WTC11 (cell line): Measurements from ENCODE around the gene OPCML. TPM values are rescaled to one million over a fixed set of nuclear protein-coding genes. Genes with fewer than 3 reads are reported as not detected.

ENCODE experiments used
- ATAC-seq: fragments of 200-7000 bp; cut with Tn5 transposase; 2 replicates; pipeline ENCODE4 v1.10.0; 2021; ENCODE audit warnings: mild to moderate bottlenecking, moderate library complexity
- CTCF ChIA-PET: fragments of 300-600 bp; sonication (Branson Sonifier 250); formaldehyde crosslinking; loops from one replicate; lab custom pipeline; 2021; ENCODE audit warnings: antibody characterized with exemption; lab: Charles Lee
- POLR2A ChIA-PET: fragments of 350-600 bp; sonication (Branson Sonifier 250); formaldehyde crosslinking; loops from one replicate; lab custom pipeline; 2021; ENCODE audit warnings: antibody characterized with exemption; lab: Charles Lee
- DNase-seq: peaks from one replicate; pipeline ENCODE4 v3.0.0; 2021; ENCODE audit warnings: low spot score
- H3K27ac Mint-ChIP-seq: 2 replicates; pipeline ENCODE4 v1.8.0; 2021; ENCODE audit warnings: mixed read lengths
- H3K27me3 Mint-ChIP-seq: 2 replicates; pipeline ENCODE4 v1.8.0; 2021; ENCODE audit warnings: low read depth, mild to moderate bottlenecking, moderate library complexity, mixed read lengths
- H3K36me3 Mint-ChIP-seq: 2 replicates; pipeline ENCODE4 v1.8.0; 2021; ENCODE audit warnings: mixed read lengths
- H3K4me1 Mint-ChIP-seq: 2 replicates; pipeline ENCODE4 v1.8.0; 2022; ENCODE audit warnings: mixed read lengths
- H3K4me3 Mint-ChIP-seq: 2 replicates; pipeline ENCODE4 v1.8.0; 2021; ENCODE audit warnings: mild to moderate bottlenecking, moderate library complexity, mixed read lengths
- H3K9me3 Mint-ChIP-seq: 2 replicates; pipeline ENCODE4 v1.8.0; 2021; ENCODE audit warnings: mixed read lengths
- ATF1 ChIP-seq: sonication (generic); formaldehyde crosslinking; IDR thresholded peaks from 2 replicates; pipeline ENCODE4 v1.8.1; 2023; ENCODE audit warnings: mild to moderate bottlenecking, moderate library complexity, missing genetic modification reagents
- CBFB ChIP-seq: sonication (generic); formaldehyde crosslinking; IDR thresholded peaks from 2 replicates; pipeline ENCODE4 v1.8.1; 2022; ENCODE audit warnings: mild to moderate bottlenecking, low read depth, missing genetic modification reagents
- EMX1 ChIP-seq: fragments of 250-450 bp; sonication (Bioruptor Pico); IDR thresholded peaks from 2 replicates; pipeline ENCODE4 v1.8.0; 2021; ENCODE audit warnings: mild to moderate bottlenecking
- GABPB1 ChIP-seq: sonication (generic); formaldehyde crosslinking; IDR thresholded peaks from 2 replicates; pipeline ENCODE4 v1.8.1; 2023; ENCODE audit warnings: mild to moderate bottlenecking, missing genetic modification reagents
- GRHL2 ChIP-seq: fragments of 250-450 bp; sonication (Bioruptor Pico); IDR thresholded peaks from 2 replicates; pipeline ENCODE4 v1.8.0; 2022; ENCODE audit warnings: mild to moderate bottlenecking, moderate library complexity; ENCODE audit not compliant: insufficient replicate concordance, severe bottlenecking
- JAZF1 ChIP-seq: fragments of 250-450 bp; sonication (Bioruptor Pico); IDR thresholded peaks from 2 replicates; pipeline ENCODE4 v1.9.0; 2021; ENCODE audit warnings: moderate library complexity, mild to moderate bottlenecking, inconsistent platforms
- KAT7 ChIP-seq: sonication (generic); formaldehyde crosslinking; IDR thresholded peaks from 2 replicates; pipeline ENCODE4 v1.8.1; 2023; ENCODE audit warnings: missing genetic modification reagents, mild to moderate bottlenecking, borderline replicate concordance
- NFYB ChIP-seq: sonication (generic); formaldehyde crosslinking; conservative IDR thresholded peaks from 2 replicates; pipeline ENCODE4 v1.8.0; 2022; ENCODE audit warnings: low read depth, missing genetic modification reagents
- PRRX2 ChIP-seq: fragments of 250-450 bp; sonication (Bioruptor Pico); IDR thresholded peaks from 2 replicates; pipeline ENCODE4 v1.8.0; 2021; ENCODE audit warnings: mild to moderate bottlenecking
- ZNF317 ChIP-seq: sonication (generic); formaldehyde crosslinking; IDR thresholded peaks from 2 replicates; pipeline ENCODE4 v1.8.1; 2023; ENCODE audit warnings: low read depth, mild to moderate bottlenecking, moderate library complexity, missing genetic modification reagents, borderline replicate concordance
- ZNF671 ChIP-seq: fragments of 250-450 bp; sonication (Bioruptor Pico); IDR thresholded peaks from 2 replicates; pipeline ENCODE4 v1.8.0; 2021; ENCODE audit warnings: mild to moderate bottlenecking
- total RNA-seq: library from RNA; stranded (reverse); gene quantifications from 3 replicates; pipeline ENCODE4 v1.2.3, GENCODE V29; 2021
- TF ChIP-seq, protein P1 (sequence below): sonication (generic); formaldehyde crosslinking; IDR thresholded peaks from 2 replicates; pipeline ENCODE4 v1.8.1; 2023; ENCODE audit warnings: mild to moderate bottlenecking, missing genetic modification reagents, borderline replicate concordance
- TF ChIP-seq, protein P2 (sequence below): sonication (generic); formaldehyde crosslinking; conservative IDR thresholded peaks from 2 replicates; pipeline ENCODE4 v1.8.1; 2023; ENCODE audit warnings: mild to moderate bottlenecking, low read depth, missing genetic modification reagents, moderate library complexity
- TF ChIP-seq, protein P3 (sequence below): fragments of 200-600 bp; IDR thresholded peaks from 2 replicates; pipeline ENCODE4 v1.8.0; 2022; ENCODE audit warnings: antibody characterized with exemption
- TF ChIP-seq, protein P4 (sequence below): sonication (generic); formaldehyde crosslinking; IDR thresholded peaks from 2 replicates; pipeline ENCODE4 v1.8.0; 2022; ENCODE audit warnings: mild to moderate bottlenecking, missing genetic modification reagents
- TF ChIP-seq, protein P5 (sequence below): sonication (generic); formaldehyde crosslinking; IDR thresholded peaks from 2 replicates; pipeline ENCODE4 v1.8.1; 2023; ENCODE audit warnings: mild to moderate bottlenecking, missing genetic modification reagents, moderate library complexity
- TF ChIP-seq, protein P6 (sequence below): fragments of 250-450 bp; sonication (Bioruptor Pico); IDR thresholded peaks from 2 replicates; pipeline ENCODE4 v1.8.0; 2021; ENCODE audit warnings: mild to moderate bottlenecking
- TF ChIP-seq, protein P7 (sequence below): fragments of 250-450 bp; sonication (Bioruptor Pico); IDR thresholded peaks from 2 replicates; pipeline ENCODE4 v2.1.2; 2022; ENCODE audit warnings: mild to moderate bottlenecking, moderate library complexity
- TF ChIP-seq, protein P8 (sequence below): sonication (generic); formaldehyde crosslinking; conservative IDR thresholded peaks from 2 replicates; pipeline ENCODE4 v1.8.1; 2022; ENCODE audit warnings: mild to moderate bottlenecking, missing genetic modification reagents

The OPCML gene
- total RNA-seq, 1 experiment from 2014 or later = 1.5 TPM

DNA sequence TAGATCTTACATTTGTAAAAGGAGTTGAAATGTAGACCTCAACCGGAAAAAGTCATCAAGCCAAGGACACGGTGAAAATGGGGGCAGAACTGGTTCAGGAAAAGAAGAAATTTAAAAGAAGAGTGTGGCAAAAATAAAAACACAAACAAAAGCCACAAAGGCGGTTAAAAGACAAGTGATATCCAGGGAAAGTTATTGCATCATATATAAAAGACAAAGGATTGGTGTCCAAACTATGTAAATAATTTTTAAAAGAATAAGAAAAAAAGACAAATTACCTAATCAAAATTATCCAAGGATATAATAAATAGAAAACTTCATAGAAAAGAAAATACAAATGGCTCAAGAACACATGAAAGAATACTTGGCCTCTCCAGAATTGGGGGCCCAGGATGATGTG lies 45.1 kb upstream of the OPCML start:
- CTCF ChIA-PET = interaction anchor here (1.6 to 2.1 kb wide), 4 partner anchors 22 to 257 kb away, joined by 6 to 33 read pairs (median 14); no protein-coding TSS in a partner anchor

DNA sequence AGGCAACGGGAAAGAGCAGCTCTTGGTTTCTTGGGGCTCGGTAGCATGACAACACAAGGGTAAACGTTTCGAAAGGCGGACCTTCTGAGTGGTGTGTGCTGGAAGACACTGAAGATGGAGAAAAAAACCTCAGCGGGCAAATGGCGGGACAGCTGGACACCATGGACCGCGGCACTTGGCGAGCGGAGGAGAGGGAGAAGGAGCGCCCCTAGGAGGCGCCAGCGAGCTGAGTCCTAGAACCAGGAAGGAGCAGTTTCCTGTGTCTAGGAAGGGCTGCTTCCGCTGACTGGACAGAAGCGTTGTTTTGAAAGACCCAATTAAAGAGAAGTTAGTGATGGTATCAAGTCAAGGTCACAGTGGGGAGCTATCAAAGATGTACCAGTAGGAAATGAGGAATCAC lies 44.0 kb upstream of the OPCML start:
- H3K27me3 Mint-ChIP-seq = no peaks in the 10 kb centered on the region; the same call in 1 of the 2 replicates
- ATAC-seq = peak; percentile 69
- CTCF ChIA-PET = interaction anchor here (0.6 to 2.4 kb wide), 57 partner anchors 8 to 630 kb away, joined by 3 to 33 read pairs (median 4); no protein-coding TSS in a partner anchor
- DNase-seq = peak; percentile 86
- peaks cover 31% of the 10 kb centered on the region for H3K4me1 Mint-ChIP-seq
- H3K36me3 Mint-ChIP-seq = no peaks in the 10 kb centered on the region
- H3K4me3 Mint-ChIP-seq = no peak overlapping the region
- TF ChIP-seq PRRX2 (no peak), ZNF317 (CRISPR knock-in tag) (no peak), ATF1 (CRISPR knock-in tag) (no peak), NFYB (CRISPR knock-in tag) (no peak)
- TF ChIP-seq, protein P1, sequence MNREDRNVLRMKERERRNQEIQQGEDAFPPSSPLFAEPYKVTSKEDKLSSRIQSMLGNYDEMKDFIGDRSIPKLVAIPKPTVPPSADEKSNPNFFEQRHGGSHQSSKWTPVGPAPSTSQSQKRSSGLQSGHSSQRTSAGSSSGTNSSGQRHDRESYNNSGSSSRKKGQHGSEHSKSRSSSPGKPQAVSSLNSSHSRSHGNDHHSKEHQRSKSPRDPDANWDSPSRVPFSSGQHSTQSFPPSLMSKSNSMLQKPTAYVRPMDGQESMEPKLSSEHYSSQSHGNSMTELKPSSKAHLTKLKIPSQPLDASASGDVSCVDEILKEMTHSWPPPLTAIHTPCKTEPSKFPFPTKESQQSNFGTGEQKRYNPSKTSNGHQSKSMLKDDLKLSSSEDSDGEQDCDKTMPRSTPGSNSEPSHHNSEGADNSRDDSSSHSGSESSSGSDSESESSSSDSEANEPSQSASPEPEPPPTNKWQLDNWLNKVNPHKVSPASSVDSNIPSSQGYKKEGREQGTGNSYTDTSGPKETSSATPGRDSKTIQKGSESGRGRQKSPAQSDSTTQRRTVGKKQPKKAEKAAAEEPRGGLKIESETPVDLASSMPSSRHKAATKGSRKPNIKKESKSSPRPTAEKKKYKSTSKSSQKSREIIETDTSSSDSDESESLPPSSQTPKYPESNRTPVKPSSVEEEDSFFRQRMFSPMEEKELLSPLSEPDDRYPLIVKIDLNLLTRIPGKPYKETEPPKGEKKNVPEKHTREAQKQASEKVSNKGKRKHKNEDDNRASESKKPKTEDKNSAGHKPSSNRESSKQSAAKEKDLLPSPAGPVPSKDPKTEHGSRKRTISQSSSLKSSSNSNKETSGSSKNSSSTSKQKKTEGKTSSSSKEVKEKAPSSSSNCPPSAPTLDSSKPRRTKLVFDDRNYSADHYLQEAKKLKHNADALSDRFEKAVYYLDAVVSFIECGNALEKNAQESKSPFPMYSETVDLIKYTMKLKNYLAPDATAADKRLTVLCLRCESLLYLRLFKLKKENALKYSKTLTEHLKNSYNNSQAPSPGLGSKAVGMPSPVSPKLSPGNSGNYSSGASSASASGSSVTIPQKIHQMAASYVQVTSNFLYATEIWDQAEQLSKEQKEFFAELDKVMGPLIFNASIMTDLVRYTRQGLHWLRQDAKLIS = no peak
- TF ChIP-seq, protein P2, sequence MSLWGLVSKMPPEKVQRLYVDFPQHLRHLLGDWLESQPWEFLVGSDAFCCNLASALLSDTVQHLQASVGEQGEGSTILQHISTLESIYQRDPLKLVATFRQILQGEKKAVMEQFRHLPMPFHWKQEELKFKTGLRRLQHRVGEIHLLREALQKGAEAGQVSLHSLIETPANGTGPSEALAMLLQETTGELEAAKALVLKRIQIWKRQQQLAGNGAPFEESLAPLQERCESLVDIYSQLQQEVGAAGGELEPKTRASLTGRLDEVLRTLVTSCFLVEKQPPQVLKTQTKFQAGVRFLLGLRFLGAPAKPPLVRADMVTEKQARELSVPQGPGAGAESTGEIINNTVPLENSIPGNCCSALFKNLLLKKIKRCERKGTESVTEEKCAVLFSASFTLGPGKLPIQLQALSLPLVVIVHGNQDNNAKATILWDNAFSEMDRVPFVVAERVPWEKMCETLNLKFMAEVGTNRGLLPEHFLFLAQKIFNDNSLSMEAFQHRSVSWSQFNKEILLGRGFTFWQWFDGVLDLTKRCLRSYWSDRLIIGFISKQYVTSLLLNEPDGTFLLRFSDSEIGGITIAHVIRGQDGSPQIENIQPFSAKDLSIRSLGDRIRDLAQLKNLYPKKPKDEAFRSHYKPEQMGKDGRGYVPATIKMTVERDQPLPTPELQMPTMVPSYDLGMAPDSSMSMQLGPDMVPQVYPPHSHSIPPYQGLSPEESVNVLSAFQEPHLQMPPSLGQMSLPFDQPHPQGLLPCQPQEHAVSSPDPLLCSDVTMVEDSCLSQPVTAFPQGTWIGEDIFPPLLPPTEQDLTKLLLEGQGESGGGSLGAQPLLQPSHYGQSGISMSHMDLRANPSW (CRISPR knock-in tag) = no peak
- TF ChIP-seq, protein P3, sequence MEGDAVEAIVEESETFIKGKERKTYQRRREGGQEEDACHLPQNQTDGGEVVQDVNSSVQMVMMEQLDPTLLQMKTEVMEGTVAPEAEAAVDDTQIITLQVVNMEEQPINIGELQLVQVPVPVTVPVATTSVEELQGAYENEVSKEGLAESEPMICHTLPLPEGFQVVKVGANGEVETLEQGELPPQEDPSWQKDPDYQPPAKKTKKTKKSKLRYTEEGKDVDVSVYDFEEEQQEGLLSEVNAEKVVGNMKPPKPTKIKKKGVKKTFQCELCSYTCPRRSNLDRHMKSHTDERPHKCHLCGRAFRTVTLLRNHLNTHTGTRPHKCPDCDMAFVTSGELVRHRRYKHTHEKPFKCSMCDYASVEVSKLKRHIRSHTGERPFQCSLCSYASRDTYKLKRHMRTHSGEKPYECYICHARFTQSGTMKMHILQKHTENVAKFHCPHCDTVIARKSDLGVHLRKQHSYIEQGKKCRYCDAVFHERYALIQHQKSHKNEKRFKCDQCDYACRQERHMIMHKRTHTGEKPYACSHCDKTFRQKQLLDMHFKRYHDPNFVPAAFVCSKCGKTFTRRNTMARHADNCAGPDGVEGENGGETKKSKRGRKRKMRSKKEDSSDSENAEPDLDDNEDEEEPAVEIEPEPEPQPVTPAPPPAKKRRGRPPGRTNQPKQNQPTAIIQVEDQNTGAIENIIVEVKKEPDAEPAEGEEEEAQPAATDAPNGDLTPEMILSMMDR = peak; percentile 78
- H3K9me3 Mint-ChIP-seq = no peaks in the 10 kb centered on the region
- POLR2A ChIA-PET = interaction anchor here (0.7 to 0.8 kb wide), 2 partner anchors 13 to 39 kb away, joined by 3 to 5 read pairs; no protein-coding TSS in a partner anchor
- no peak overlapping the region for H3K27ac Mint-ChIP-seq

More for the DNA sequence above, 45.1 kb upstream of the OPCML start:
- H3K4me3 Mint-ChIP-seq = no peak overlapping the region
- POLR2A ChIA-PET = no interaction called here
- no peaks in the 10 kb centered on the region; the same call in 1 of the 2 replicates for H3K27me3 Mint-ChIP-seq
- DNase-seq (no peak), ATAC-seq (no peak)
- no peaks in the 10 kb centered on the region for H3K36me3 Mint-ChIP-seq
- H3K4me1 Mint-ChIP-seq = peaks cover 31% of the 10 kb centered on the region
- H3K27ac Mint-ChIP-seq = no peak overlapping the region
- no peak for TF ChIP-seq ZNF671 (CRISPR knock-in tag)
- no peak for TF ChIP-seq JAZF1 (CRISPR knock-in tag)
- TF ChIP-seq, protein P4, sequence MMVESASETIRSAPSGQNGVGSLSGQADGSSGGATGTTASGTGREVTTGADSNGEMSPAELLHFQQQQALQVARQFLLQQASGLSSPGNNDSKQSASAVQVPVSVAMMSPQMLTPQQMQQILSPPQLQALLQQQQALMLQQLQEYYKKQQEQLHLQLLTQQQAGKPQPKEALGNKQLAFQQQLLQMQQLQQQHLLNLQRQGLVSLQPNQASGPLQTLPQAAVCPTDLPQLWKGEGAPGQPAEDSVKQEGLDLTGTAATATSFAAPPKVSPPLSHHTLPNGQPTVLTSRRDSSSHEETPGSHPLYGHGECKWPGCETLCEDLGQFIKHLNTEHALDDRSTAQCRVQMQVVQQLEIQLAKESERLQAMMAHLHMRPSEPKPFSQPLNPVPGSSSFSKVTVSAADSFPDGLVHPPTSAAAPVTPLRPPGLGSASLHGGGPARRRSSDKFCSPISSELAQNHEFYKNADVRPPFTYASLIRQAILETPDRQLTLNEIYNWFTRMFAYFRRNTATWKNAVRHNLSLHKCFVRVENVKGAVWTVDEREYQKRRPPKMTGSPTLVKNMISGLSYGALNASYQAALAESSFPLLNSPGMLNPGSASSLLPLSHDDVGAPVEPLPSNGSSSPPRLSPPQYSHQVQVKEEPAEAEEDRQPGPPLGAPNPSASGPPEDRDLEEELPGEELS (CRISPR knock-in tag) = no peak
- TF ChIP-seq, protein P5, sequence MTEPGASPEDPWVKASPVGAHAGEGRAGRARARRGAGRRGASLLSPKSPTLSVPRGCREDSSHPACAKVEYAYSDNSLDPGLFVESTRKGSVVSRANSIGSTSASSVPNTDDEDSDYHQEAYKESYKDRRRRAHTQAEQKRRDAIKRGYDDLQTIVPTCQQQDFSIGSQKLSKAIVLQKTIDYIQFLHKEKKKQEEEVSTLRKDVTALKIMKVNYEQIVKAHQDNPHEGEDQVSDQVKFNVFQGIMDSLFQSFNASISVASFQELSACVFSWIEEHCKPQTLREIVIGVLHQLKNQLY (CRISPR knock-in tag) = no peak
- no peak for TF ChIP-seq GABPB1 (CRISPR knock-in tag)
- TF ChIP-seq, protein P6, sequence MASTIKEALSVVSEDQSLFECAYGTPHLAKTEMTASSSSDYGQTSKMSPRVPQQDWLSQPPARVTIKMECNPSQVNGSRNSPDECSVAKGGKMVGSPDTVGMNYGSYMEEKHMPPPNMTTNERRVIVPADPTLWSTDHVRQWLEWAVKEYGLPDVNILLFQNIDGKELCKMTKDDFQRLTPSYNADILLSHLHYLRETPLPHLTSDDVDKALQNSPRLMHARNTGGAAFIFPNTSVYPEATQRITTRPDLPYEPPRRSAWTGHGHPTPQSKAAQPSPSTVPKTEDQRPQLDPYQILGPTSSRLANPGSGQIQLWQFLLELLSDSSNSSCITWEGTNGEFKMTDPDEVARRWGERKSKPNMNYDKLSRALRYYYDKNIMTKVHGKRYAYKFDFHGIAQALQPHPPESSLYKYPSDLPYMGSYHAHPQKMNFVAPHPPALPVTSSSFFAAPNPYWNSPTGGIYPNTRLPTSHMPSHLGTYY = no peak
- TF ChIP-seq CBFB (CRISPR knock-in tag) = no peak
- TF ChIP-seq KAT7 (CRISPR knock-in tag) = no peak
- TF ChIP-seq GRHL2 = no peak
- TF ChIP-seq NFYB (CRISPR knock-in tag) = no peak
- TF ChIP-seq, protein P7, sequence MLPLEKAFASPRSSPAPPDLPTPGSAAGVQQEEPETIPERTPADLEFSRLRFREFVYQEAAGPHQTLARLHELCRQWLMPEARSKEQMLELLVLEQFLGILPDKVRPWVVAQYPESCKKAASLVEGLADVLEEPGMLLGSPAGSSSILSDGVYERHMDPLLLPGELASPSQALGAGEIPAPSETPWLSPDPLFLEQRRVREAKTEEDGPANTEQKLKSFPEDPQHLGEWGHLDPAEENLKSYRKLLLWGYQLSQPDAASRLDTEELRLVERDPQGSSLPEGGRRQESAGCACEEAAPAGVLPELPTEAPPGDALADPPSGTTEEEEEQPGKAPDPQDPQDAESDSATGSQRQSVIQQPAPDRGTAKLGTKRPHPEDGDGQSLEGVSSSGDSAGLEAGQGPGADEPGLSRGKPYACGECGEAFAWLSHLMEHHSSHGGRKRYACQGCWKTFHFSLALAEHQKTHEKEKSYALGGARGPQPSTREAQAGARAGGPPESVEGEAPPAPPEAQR (CRISPR knock-in tag) = no peak
- TF ChIP-seq, protein P8, sequence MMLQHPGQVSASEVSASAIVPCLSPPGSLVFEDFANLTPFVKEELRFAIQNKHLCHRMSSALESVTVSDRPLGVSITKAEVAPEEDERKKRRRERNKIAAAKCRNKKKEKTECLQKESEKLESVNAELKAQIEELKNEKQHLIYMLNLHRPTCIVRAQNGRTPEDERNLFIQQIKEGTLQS (CRISPR knock-in tag) = no peak
- no peak for TF ChIP-seq EMX1
- H3K9me3 Mint-ChIP-seq = no peaks in the 10 kb centered on the region
